Stimulated activated CD8-positive, alpha-beta memory T cell treated with anti-CD3 and anti-CD28 coated beads, Interleukin-15, amount 100 ng/mL, for 48 hours (primary cell): ENCODE data around the gene LSM7.
"Not testable (repeated sequence)": the region's sequence is repeated elsewhere in the genome, so short reads cannot be mapped to it uniquely, and the experiment has no call there.

Experiments used
- DNase-seq, 2 donors: peaks; one replicate each; pipeline ENCODE4 v3.0.0-alpha.2; 2020; ENCODE audit warnings: low read depth in 2 of 2

Gene LSM7

GRCh38 chr19:2355168-2356035 is 27.0 kb upstream of the LSM7 start:
- DNase-seq, result no peak

GRCh38 chr19:2354670-2355069 is 26.3 kb upstream of the LSM7 start:
- no peak for DNase-seq

- DNase-seq, result no peak
Measured at GRCh38 chr19:2353887-2354592, 25.7 kb upstream of the LSM7 start.

- DNase-seq, result no peak
Measured at GRCh38 chr19:2353159-2353886, 24.9 kb upstream of the LSM7 start.

- no peak for DNase-seq
Measured at GRCh38 chr19:2352121-2352520, 23.7 kb upstream of the LSM7 start.

- DNase-seq, result no peak
Measured at GRCh38 chr19:2351591-2351990, 23.2 kb upstream of the LSM7 start.

- DNase-seq, result no peak
Measured at GRCh38 chr19:2350656-2351055, 22.3 kb upstream of the LSM7 start.

GRCh38 chr19:2349818-2350217 is 21.4 kb upstream of the LSM7 start:
- not testable (repeated sequence) for DNase-seq

- DNase-seq, result no peak
Measured at GRCh38 chr19:2345794-2346663, 17.6 kb upstream of the LSM7 start.

GRCh38 chr19:2345076-2345475 is 16.7 kb upstream of the LSM7 start:
- DNase-seq, result no peak

- no peak for DNase-seq
Measured at GRCh38 chr19:2344381-2344870, 16.0 kb upstream of the LSM7 start.

GRCh38 chr19:2343289-2343982 is 15.1 kb upstream of the LSM7 start:
- no peak for DNase-seq

- no peak for DNase-seq
Measured at GRCh38 chr19:2342656-2343288, 14.4 kb upstream of the LSM7 start.

GRCh38 chr19:2341982-2342381 is 13.6 kb upstream of the LSM7 start:
- DNase-seq, result no peak

- DNase-seq, result no peak
Measured at GRCh38 chr19:2341244-2341751, 12.9 kb upstream of the LSM7 start.

- no peak for DNase-seq
Measured at GRCh38 chr19:2340496-2341243, 12.3 kb upstream of the LSM7 start.

GRCh38 chr19:2339644-2340310 is 11.4 kb upstream of the LSM7 start:
- no peak for DNase-seq

GRCh38 chr19:2338751-2339643 is 10.6 kb upstream of the LSM7 start:
- DNase-seq, result no peak
